GM12878 (cell line): Measurements from ENCODE around the gene MYD88. TPM values are rescaled to one million over a fixed set of nuclear protein-coding genes. Genes with fewer than 3 reads are reported as not detected.

ENCODE experiments used
- ATAC-seq: fragments of 200-7000 bp; cut with Tn5 transposase; 3 replicates; pipeline ENCODE4 v1.9.1; 2020; ENCODE audit warnings: mild to moderate bottlenecking, moderate library complexity
- BruUV-seq: library from RNA; stranded (reverse); fragments of 400-500 nt; replicated peaks from 2 replicates; lab custom pipeline; 2021; lab: Mats Ljungman, UMichigan
- CTCF ChIA-PET: fragments of 300-600 bp; sonication (Branson Sonifier 250); formaldehyde crosslinking; extraction: SDS; loops from one replicate; lab custom pipeline; 2021; ENCODE audit warnings: inconsistent platforms; lab: Yijun Ruan, JAX
- POLR2A ChIA-PET: fragments of 350-600 bp; formaldehyde crosslinking; extraction: SDS; loops from one replicate; lab custom pipeline; 2021; ENCODE audit warnings: inconsistent platforms; lab: Charles Lee
- RAD21 ChIA-PET: fragments of 300-600 bp; sonication (Branson Sonifier 250); formaldehyde crosslinking; loops from one replicate; lab custom pipeline; 2023; ENCODE audit warnings: antibody characterized with exemption; ENCODE audit not compliant: unreplicated experiment; lab: Charles Lee
- SMC1A ChIA-PET: fragments of 300-600 bp; sonication (Branson Sonifier 250); formaldehyde crosslinking; loops from one replicate; lab custom pipeline; 2023; ENCODE audit not compliant: unreplicated experiment, uncharacterized antibody; lab: Charles Lee
- DNase-seq: peaks from one replicate; pipeline ENCODE4 v3.0.0-alpha.2; 2011; ENCODE audit warnings: low read depth, low spot score
- FAIRE-seq: peaks from 3 replicates; lab custom pipeline; 2011; peaks lifted over from hg19 to GRCh38; lab: Jason Lieb, UNC
- H2AFZ ChIP-seq: 2 replicates; pipeline ENCODE4 v1.6.0; 2011; ENCODE audit warnings: low read depth, low read length, control low read depth; ENCODE audit not compliant: control insufficient read depth
- H3K27ac ChIP-seq: 2 replicates; pipeline ENCODE4 v1.5.1; 2011; ENCODE audit warnings: control low read depth; ENCODE audit not compliant: control insufficient read depth, insufficient read depth
- H3K27me3 ChIP-seq, 2 experiments: replicated peaks in 1 of 2; 2 replicates each; pipeline versions ENCODE4 v1.6.0 to v1.6.1; 2011; ENCODE audit warnings: low read length in 1 of 2; ENCODE audit not compliant: control insufficient read depth in 2 of 2, insufficient read depth in 2 of 2
- H3K36me3 ChIP-seq, 2 experiments: 2 replicates each; pipeline ENCODE4 v1.5.1; 2011; ENCODE audit warnings: low read length in 1 of 2; ENCODE audit not compliant: control insufficient read depth in 2 of 2, insufficient read depth in 2 of 2
- H3K4me1 ChIP-seq: 2 replicates; pipeline ENCODE4 v1.6.1; 2011; ENCODE audit warnings: mild to moderate bottlenecking, low read length, moderate library complexity, mixed read lengths; ENCODE audit not compliant: control insufficient read depth, insufficient read depth
- H3K4me2 ChIP-seq: 2 replicates; pipeline ENCODE4 v1.6.0; 2011; ENCODE audit warnings: control low read depth; ENCODE audit not compliant: control insufficient read depth, insufficient read depth
- H3K4me3 ChIP-seq: fragments of 200-600 bp; sonication (generic); 2 replicates; pipeline ENCODE4 v1.5.1; 2016
- H3K79me2 ChIP-seq: 2 replicates; pipeline ENCODE4 v1.6.0; 2011; ENCODE audit warnings: low read length; ENCODE audit not compliant: control insufficient read depth, insufficient read depth
- H3K9ac ChIP-seq: 2 replicates; pipeline ENCODE4 v1.8.0; 2011; ENCODE audit warnings: low read length, control low read depth, mixed read lengths; ENCODE audit not compliant: control insufficient read depth, insufficient read depth
- H3K9me3 ChIP-seq: replicated peaks from 3 replicates; pipeline ENCODE4 v1.5.1; 2011; ENCODE audit warnings: mild to moderate bottlenecking, low read length; ENCODE audit not compliant: control insufficient read depth, insufficient read depth
- H4K20me1 ChIP-seq: 2 replicates; pipeline ENCODE4 v1.6.0; 2011; ENCODE audit not compliant: control insufficient read depth, insufficient read depth
- ATF3 ChIP-seq: IDR thresholded peaks from 2 replicates; pipeline ENCODE4 v1.6.1; 2011; ENCODE audit warnings: low read depth, mild to moderate bottlenecking, low read length, moderate library complexity, borderline replicate concordance; ENCODE audit errors: extremely low read depth
- BACH1 ChIP-seq: fragments of 450-650 bp; IDR thresholded peaks from 2 replicates; pipeline ENCODE4 v1.6.1; 2017; ENCODE audit warnings: mild to moderate bottlenecking, borderline replicate concordance
- BRCA1 ChIP-seq: IDR thresholded peaks from 2 replicates; pipeline ENCODE4 v1.6.1; 2011; ENCODE audit warnings: low read depth, low read length, improper control_type of control experiment
- E2F4 ChIP-seq: IDR thresholded peaks from 2 replicates; pipeline ENCODE4 v1.6.1; 2012; ENCODE audit warnings: low read depth, low read length, improper control_type of control experiment
- ETV6 ChIP-seq, 2 experiments: fragments of 450-650 bp in 1 of 2; IDR thresholded peaks in 1 of 2; conservative IDR thresholded peaks in 1 of 2; 2 replicates each; pipeline ENCODE4 v1.6.1; 2014; ENCODE audit warnings: antibody characterized with exemption in 1 of 2, borderline replicate concordance in 1 of 2, low read depth in 1 of 2, mild to moderate bottlenecking in 1 of 2, moderate library complexity in 1 of 2
- EZH2 ChIP-seq: IDR thresholded peaks from 2 replicates; pipeline ENCODE4 v1.6.1; 2012; ENCODE audit warnings: low read depth, mild to moderate bottlenecking, control low read depth, inconsistent platforms, low read length, borderline replicate concordance; ENCODE audit not compliant: control insufficient read depth
- HDAC6 ChIP-seq: fragments of 200-600 bp; sonication (generic); IDR thresholded peaks from one replicate; pipeline ENCODE4 v1.8.0; 2017; ENCODE audit warnings: antibody characterized with exemption; ENCODE audit not compliant: unreplicated experiment
- HSF1 ChIP-seq: fragments of 150-350 bp; IDR thresholded peaks from 2 replicates; pipeline ENCODE4 v1.6.1; 2014; ENCODE audit warnings: mild to moderate bottlenecking, low read depth, low read length
- MTA3 ChIP-seq: IDR thresholded peaks from 2 replicates; pipeline ENCODE4 v1.6.1; 2012; ENCODE audit warnings: low read length, inconsistent platforms, borderline replicate concordance
- MYB ChIP-seq: fragments of 150-350 bp; IDR thresholded peaks from 2 replicates; pipeline ENCODE4 v1.6.1; 2014; ENCODE audit warnings: mild to moderate bottlenecking, low read depth, low read length, borderline replicate concordance
- NFXL1 ChIP-seq: fragments of 450-650 bp; IDR thresholded peaks from 2 replicates; pipeline ENCODE4 v1.6.1; 2017; ENCODE audit warnings: antibody characterized with exemption, mild to moderate bottlenecking, borderline replicate concordance
- PAX8 ChIP-seq: fragments of 450-650 bp; IDR thresholded peaks from 2 replicates; pipeline ENCODE4 v1.6.1; 2017; ENCODE audit warnings: mild to moderate bottlenecking, moderate library complexity
- RAD51 ChIP-seq: fragments of 450-650 bp; IDR thresholded peaks from 2 replicates; pipeline ENCODE4 v1.6.1; 2016; ENCODE audit warnings: moderate library complexity, mild to moderate bottlenecking, inconsistent platforms
- SMC3 ChIP-seq: IDR thresholded peaks from 2 replicates; pipeline ENCODE4 v1.6.1; 2011; ENCODE audit warnings: low read length, improper control_type of control experiment, borderline replicate concordance
- YBX1 ChIP-seq: fragments of 450-650 bp; IDR thresholded peaks from 2 replicates; pipeline ENCODE4 v1.6.1; 2016; ENCODE audit warnings: antibody characterized with exemption
- ZBTB33 ChIP-seq: fragments of 450-650 bp; IDR thresholded peaks from 2 replicates; pipeline ENCODE4 v1.6.1; 2017; ENCODE audit warnings: mild to moderate bottlenecking
- WGBS: methylation state at CpG from one replicate; pipeline ENCODE4 v1.1.6; 2016; ENCODE audit warnings: low lambda C conversion rate; ENCODE audit not compliant: insufficient replicate concordance, insufficient coverage; ENCODE audit errors: missing lambda C conversion rate; 5-methylcytosine and 5-hydroxymethylcytosine counted together
- in situ Hi-C: fragments of 300-500 bp; cut with MboI; formaldehyde crosslinking; loops from 9 replicates; pipeline ENCODE4 v1.14.3; 2018; ENCODE audit warnings: mixed read lengths
- intact Hi-C: fragments of 100-400 bp; cut with micrococcal nuclease; formaldehyde crosslinking; loops from one replicate; pipeline ENCODE4 v1.14.2; 2022; ENCODE audit not compliant: unreplicated experiment
- polyA plus RNA-seq, 11 experiments: library from polyadenylated mRNA; depleted of rRNA in 4 of 11; unstranded in 6 of 11; stranded (reverse) in 5 of 11; fragments of >200 nt; fragmentation: Nextera tagmentation in 4 of 11; fragmentation: Illumina TruSeq in 1 of 11; extraction: Ambion mirVana in 4 of 11; extraction: Trizol in 1 of 11; gene quantifications; 1 replicate in 1 of 11; 2 replicates in 10 of 11; pipeline versions ENCODE4 v1.2.1 to v1.2.3, GENCODE V29; 2011 to 2016; ENCODE audit warnings: inconsistent platforms in 2 of 11, missing spikeins in 2 of 11, low read depth in 1 of 11
- total RNA-seq, 4 experiments: library from RNA; depleted of rRNA in 3 of 4; stranded (reverse); fragments of >200 nt in 3 of 4; fragmentation: Illumina TruSeq in 1 of 4; extraction: Trizol in 1 of 4; gene quantifications; 2 replicates each; pipeline versions ENCODE4 v1.2.1 to v1.2.3, GENCODE V29; 2013 to 2021

MYD88 gene
- total and polyA plus RNA-seq, 10 of the 15 experiments (the other 5 are each of a cell fraction or from before 2014, with no cell fraction given): 5.5 to 84.8 (median 67.5) TPM

GRCh38 chr3:38146504-38146903, 8.0 kb downstream of the MYD88 start (continued):
- TF ChIP-seq ZBTB33: no peak
- no peak for TF ChIP-seq YBX1
- TF ChIP-seq PAX8: no peak
- no peak for TF ChIP-seq BACH1
- TF ChIP-seq NFXL1: no peak
- no peak for TF ChIP-seq ATF3
- no peak for TF ChIP-seq BRCA1
- no peak for TF ChIP-seq MTA3

- H3K4me1 ChIP-seq: peaks cover 16% of the 10 kb centered on the region
- ChIA-PET RAD21 (no interaction called here), CTCF (no interaction called here), POLR2A (interaction anchor here (0.6 to 2.2 kb wide), 2 partner anchors 11 to 24 kb away, joined by 3 to 10 read pairs; no protein-coding TSS in a partner anchor), SMC1A (interaction anchor here (9.6 kb wide), 1 partner anchor 18 kb away, joined by 64 read pairs; the partner anchor contains the start of gene OXSR1)
- WGBS: 100% methylated on average over 3 of the region's 3 CpGs
- H3K9ac ChIP-seq: no peak overlapping the region
- H3K27me3 ChIP-seq: no peaks in the 10 kb centered on the region
- no peak overlapping the region for H3K4me2 ChIP-seq
- H4K20me1 ChIP-seq: no peaks in the 10 kb centered on the region
- intact Hi-C loops (no loop called here), in situ Hi-C loops (no loop called here)
- H2AFZ ChIP-seq: no peak overlapping the region
- ATAC-seq: no peak
- H3K27ac ChIP-seq: no peak overlapping the region
- H3K9me3 ChIP-seq: peaks cover 9% of the 10 kb centered on the region; the same call in 2 of the 3 replicates
- no TSS peak for BruUV-seq
- no peak for DNase-seq
- peaks cover 0 to 2% of the 10 kb centered on the region in 2 experiments; a peak in 1 of 4 replicates for H3K36me3 ChIP-seq
- no peak for FAIRE-seq
- no peaks in the 10 kb centered on the region for H3K79me2 ChIP-seq
- H3K4me3 ChIP-seq: no peak overlapping the region
- TF ChIP-seq SMC3 (no peak), ETV6 (conservative IDR thresholded peaks at IDR 0.05 in 1 of 2, IDR thresholded peaks at IDR 0.05 in 1 of 2; ENCODE audit: borderline replicate concordance in 1 of 2, low read depth in 1 of 2) (no peak), E2F4 (no peak), HSF1 (no peak), RAD51 (no peak), MYB (no peak), EZH2 (no peak), HDAC6 (no peak)
Observed at GRCh38 chr3:38147421-38147820, 9.0 kb downstream of the MYD88 start.
